ENCODE results near the gene ARRB1.
"Not testable (repeated sequence)": the region's sequence is repeated elsewhere in the genome, so short reads cannot be mapped to it uniquely, and the experiment has no call there.

ARRB1 gene

GRCh38 chr11:75307058-75307457, 44.4 kb downstream of the ARRB1 start:
- Histone ChIP-seq H3K4me2 (peak overlapping the region; percentile 0; the same call in 1 of the 2 replicates), H3K4me1 (peaks cover 38% of the 10 kb centered on the region), H3K9ac (no peak overlapping the region), H3K27me3 (no peaks in the 10 kb centered on the region), H3K27ac (0 out of 2 replicates have a peak overlapping the region, but pooled peaks have one; percentile 18), H3K9me3 (no peaks in the 10 kb centered on the region), H3K36me3 (peaks cover 67% of the 10 kb centered on the region), H4K20me1 (peaks cover 100% of the 10 kb centered on the region), H3K4me3 (no peak overlapping the region)
- TF ChIP-seq Cebpa-rat (IDR thresholded peaks at IDR 0.05): no peak

- no peak overlapping the region for H3K4me3 ChIP-seq
- no peak for TF ChIP-seq Cebpa-rat (IDR thresholded peaks at IDR 0.05)
- no peak overlapping the region for H3K9ac ChIP-seq
Observed at GRCh38 chr11:75306529-75306928, 44.9 kb downstream of the ARRB1 start.

GRCh38 chr11:75305993-75306392, 45.5 kb downstream of the ARRB1 start:
- H3K9ac ChIP-seq: no peak overlapping the region
- H3K27me3 ChIP-seq: no peaks in the 10 kb centered on the region
- TF ChIP-seq Cebpa-rat (IDR thresholded peaks at IDR 0.05): no peak
- H3K4me2 ChIP-seq: no peak overlapping the region
- H3K9me3 ChIP-seq: no peaks in the 10 kb centered on the region
- H3K4me3 ChIP-seq: no peak overlapping the region
- peaks cover 58% of the 10 kb centered on the region for H3K36me3 ChIP-seq
- H4K20me1 ChIP-seq: peaks cover 100% of the 10 kb centered on the region
- H3K4me1 ChIP-seq: peaks cover 44% of the 10 kb centered on the region
- no peak overlapping the region for H3K27ac ChIP-seq

More at GRCh38 chr11:75306529-75306928, 44.9 kb downstream of the ARRB1 start:
- H3K36me3 ChIP-seq: peaks cover 61% of the 10 kb centered on the region
- no peak overlapping the region for H3K27ac ChIP-seq
- no peaks in the 10 kb centered on the region for H3K9me3 ChIP-seq
- peaks cover 39% of the 10 kb centered on the region for H3K4me1 ChIP-seq
- no peaks in the 10 kb centered on the region for H3K27me3 ChIP-seq
- H4K20me1 ChIP-seq: peaks cover 100% of the 10 kb centered on the region
- peak overlapping the region; percentile 0; the same call in 1 of the 2 replicates for H3K4me2 ChIP-seq

DNA sequence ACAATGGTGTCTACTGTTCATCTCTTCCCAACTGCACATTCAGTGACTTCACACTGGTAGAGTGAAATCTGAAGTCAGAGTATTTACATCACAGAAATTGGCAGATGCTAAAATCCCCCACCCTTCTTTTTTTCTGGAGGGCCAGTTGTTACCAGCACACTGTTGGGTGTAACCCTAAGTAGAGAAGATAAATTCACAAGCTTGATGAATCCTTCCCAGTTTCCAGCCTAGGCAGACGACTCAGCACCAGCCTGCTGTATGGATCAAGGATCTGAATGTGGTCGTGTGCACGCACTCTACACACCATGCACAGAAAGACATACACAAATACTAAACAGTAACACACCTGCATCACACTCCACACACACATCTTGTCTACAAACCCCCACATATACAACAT, 46.0 kb downstream of the ARRB1 start:
- H3K36me3 ChIP-seq: peaks cover 52% of the 10 kb centered on the region
- H4K20me1 ChIP-seq: peaks cover 100% of the 10 kb centered on the region
- no peak overlapping the region for H3K9ac ChIP-seq
- no peak for TF ChIP-seq Cebpa-rat (IDR thresholded peaks at IDR 0.05)
- H3K27me3 ChIP-seq: no peaks in the 10 kb centered on the region
- no peaks in the 10 kb centered on the region for H3K9me3 ChIP-seq
- no peak overlapping the region for H3K27ac ChIP-seq
- no peak overlapping the region for H3K4me3 ChIP-seq
- H3K4me1 ChIP-seq: peaks cover 46% of the 10 kb centered on the region
- H3K4me2 ChIP-seq: no peak overlapping the region

DNA sequence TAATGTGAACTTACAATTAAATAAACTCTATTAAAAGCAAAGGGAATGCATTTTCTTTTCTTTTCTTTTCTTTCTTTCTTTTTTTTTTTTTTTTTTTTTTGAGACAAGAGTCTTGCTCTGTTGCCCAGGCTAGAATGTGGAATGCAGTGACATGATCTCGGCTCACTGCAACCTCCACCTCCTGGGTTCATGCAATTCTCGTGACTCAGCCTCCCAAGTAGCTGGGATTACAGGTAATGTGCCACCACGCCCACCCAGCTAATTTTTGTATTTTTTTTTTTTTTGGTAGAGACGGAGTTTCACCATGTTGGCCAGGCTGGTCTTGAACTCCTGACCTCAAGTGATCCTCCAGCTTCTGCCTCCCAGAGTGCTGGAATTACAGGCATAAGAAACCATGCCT, 46.5 kb downstream of the ARRB1 start:
- Histone ChIP-seq H4K20me1 (peaks cover 100% of the 10 kb centered on the region), H3K4me1 (peaks cover 46% of the 10 kb centered on the region), H3K36me3 (peaks cover 47% of the 10 kb centered on the region)
- H3K9ac ChIP-seq, H3K27me3 ChIP-seq, H3K4me3 ChIP-seq, H3K27ac ChIP-seq, H3K4me2 ChIP-seq, H3K9me3 ChIP-seq: not testable (repeated sequence)

GRCh38 chr11:75303544-75304224, 47.8 kb downstream of the ARRB1 start:
- no peaks in the 10 kb centered on the region for H3K27me3 ChIP-seq
- H3K4me1 ChIP-seq: peaks cover 46% of the 10 kb centered on the region
- peaks cover 38% of the 10 kb centered on the region for H3K36me3 ChIP-seq
- H3K27ac ChIP-seq: no peak overlapping the region
- H4K20me1 ChIP-seq: peaks cover 100% of the 10 kb centered on the region
- no peak for TF ChIP-seq Cebpa-rat (IDR thresholded peaks at IDR 0.05)
- H3K9ac ChIP-seq: no peak overlapping the region
- H3K4me3 ChIP-seq: no peak overlapping the region
- no peak overlapping the region for H3K4me2 ChIP-seq
- H3K9me3 ChIP-seq: no peaks in the 10 kb centered on the region

DNA sequence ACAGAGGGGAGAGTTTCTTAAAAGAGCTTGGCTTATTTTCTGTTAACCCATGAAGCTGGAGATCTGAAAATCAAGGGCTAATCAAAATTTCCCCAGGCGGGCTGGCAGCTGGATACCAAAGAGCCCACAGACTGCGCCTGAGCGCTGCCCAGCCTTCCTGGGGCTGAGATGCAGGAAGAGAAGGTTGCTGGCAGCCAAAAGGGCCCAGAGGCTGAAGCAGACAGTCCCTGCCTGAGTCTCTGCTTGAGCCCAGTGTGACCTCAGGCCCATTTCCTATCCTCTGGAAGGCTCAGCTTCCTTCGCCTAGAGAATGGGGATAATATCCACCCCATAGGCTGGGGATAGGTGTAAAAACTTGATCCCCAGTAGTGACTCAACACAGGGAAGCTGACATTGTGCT, 49.1 kb downstream of the ARRB1 start:
- peak overlapping the region; percentile 60 for H3K27ac ChIP-seq
- H3K9ac ChIP-seq: peak overlapping the region; percentile 45; the same call in 1 of the 2 replicates
- H3K9me3 ChIP-seq: no peaks in the 10 kb centered on the region
- no peak for TF ChIP-seq Cebpa-rat (IDR thresholded peaks at IDR 0.05)
- H3K36me3 ChIP-seq: peaks cover 25% of the 10 kb centered on the region
- no peak overlapping the region for H3K4me3 ChIP-seq
- H4K20me1 ChIP-seq: peaks cover 96% of the 10 kb centered on the region
- peak overlapping the region; percentile 83 for H3K4me2 ChIP-seq
- peaks cover 41% of the 10 kb centered on the region for H3K4me1 ChIP-seq
- H3K27me3 ChIP-seq: no peaks in the 10 kb centered on the region

- no peaks in the 10 kb centered on the region for H3K27me3 ChIP-seq
- peaks cover 21% of the 10 kb centered on the region for H3K36me3 ChIP-seq
- H3K4me2 ChIP-seq: peak overlapping the region; percentile 83
- H3K4me1 ChIP-seq: peaks cover 35% of the 10 kb centered on the region
- no peak overlapping the region for H3K4me3 ChIP-seq
- peak overlapping the region; percentile 60 for H3K27ac ChIP-seq
- peaks cover 96% of the 10 kb centered on the region for H4K20me1 ChIP-seq
- no peaks in the 10 kb centered on the region for H3K9me3 ChIP-seq
- no peak for TF ChIP-seq Cebpa-rat (IDR thresholded peaks at IDR 0.05)
- H3K9ac ChIP-seq: peak overlapping the region; percentile 45; the same call in 1 of the 2 replicates
Observed at GRCh38 chr11:75301601-75302345, 49.7 kb downstream of the ARRB1 start.

- Histone ChIP-seq H3K4me1 (peaks cover 28% of the 10 kb centered on the region), H3K36me3 (peaks cover 21% of the 10 kb centered on the region), H3K27me3 (no peaks in the 10 kb centered on the region), H3K4me2 (peak overlapping the region; percentile 83), H3K9ac (peak overlapping the region; percentile 45; the same call in 1 of the 2 replicates), H3K9me3 (no peaks in the 10 kb centered on the region), H3K4me3 (no peak overlapping the region), H4K20me1 (peaks cover 96% of the 10 kb centered on the region), H3K27ac (peak overlapping the region; percentile 60; the same call in 1 of the 2 replicates)
- TF ChIP-seq Cebpa-rat (IDR thresholded peaks at IDR 0.05): no peak
Observed at GRCh38 chr11:75301131-75301530, 50.3 kb downstream of the ARRB1 start.

- peaks cover 30% of the 10 kb centered on the region for H3K4me1 ChIP-seq
Observed at GRCh38 chr11:75298976-75299260, 52.5 kb downstream of the ARRB1 start.

More at GRCh38 chr11:75298976-75299260, 52.5 kb downstream of the ARRB1 start:
- Histone ChIP-seq H3K36me3 (peaks cover 30% of the 10 kb centered on the region), H3K4me3 (no peak overlapping the region), H3K9ac (no peak overlapping the region), H3K9me3 (no peaks in the 10 kb centered on the region), H3K27ac (no peak overlapping the region), H3K4me2 (no peak overlapping the region), H3K27me3 (no peaks in the 10 kb centered on the region), H4K20me1 (peaks cover 96% of the 10 kb centered on the region)
- TF ChIP-seq Cebpa-rat (IDR thresholded peaks at IDR 0.05): no peak

All from BLaER1 (cell line).